GM23248 (cell line): ENCODE results near the gene LPA. TPM values are rescaled to one million over a fixed set of nuclear protein-coding genes. Genes with fewer than 3 reads are reported as not detected.

Source experiments
- DNase-seq: peaks from one replicate; pipeline ENCODE4 v3.0.0-alpha.2; 2015
- H2AFZ ChIP-seq: fragments of 200-600 bp; sonication (generic); 2 replicates; pipeline ENCODE4 v1.6.1; 2016; ENCODE audit warnings: antibody characterized with exemption
- H3F3A ChIP-seq: fragments of 200-600 bp; sonication (generic); 2 replicates; pipeline ENCODE4 v1.6.1; 2016; ENCODE audit warnings: mild to moderate bottlenecking, antibody characterized with exemption, mixed run types; ENCODE audit not compliant: insufficient read depth
- H3K27ac ChIP-seq: fragments of 200-600 bp; sonication (generic); 2 replicates; pipeline ENCODE4 v1.5.1; 2016; ENCODE audit warnings: mild to moderate bottlenecking
- H3K27me3 ChIP-seq: fragments of 200-600 bp; sonication (generic); replicated peaks from 2 replicates; pipeline ENCODE4 v1.6.1; 2016; ENCODE audit warnings: mild to moderate bottlenecking; ENCODE audit not compliant: insufficient read depth
- H3K36me3 ChIP-seq: fragments of 200-600 bp; sonication (generic); 2 replicates; pipeline ENCODE4 v1.6.1; 2016; ENCODE audit warnings: low read depth, mild to moderate bottlenecking
- H3K4me1 ChIP-seq: fragments of 200-600 bp; sonication (generic); 2 replicates; pipeline ENCODE4 v1.6.1; 2016; ENCODE audit warnings: mild to moderate bottlenecking; ENCODE audit not compliant: insufficient read depth
- H3K4me2 ChIP-seq: fragments of 200-600 bp; sonication (generic); one replicate; pipeline ENCODE4 v1.6.1; 2016; ENCODE audit warnings: mild to moderate bottlenecking; ENCODE audit not compliant: unreplicated experiment
- H3K4me3 ChIP-seq: fragments of 200-600 bp; sonication (generic); 2 replicates; pipeline ENCODE4 v1.5.1; 2016; ENCODE audit warnings: mild to moderate bottlenecking
- H3K79me2 ChIP-seq: fragments of 200-600 bp; sonication (generic); 2 replicates; pipeline ENCODE4 v1.6.1; 2016; ENCODE audit warnings: mild to moderate bottlenecking; ENCODE audit not compliant: insufficient read depth
- H3K9ac ChIP-seq: fragments of 200-600 bp; sonication (generic); 2 replicates; pipeline ENCODE4 v1.6.1; 2016; ENCODE audit warnings: mild to moderate bottlenecking
- H3K9me2 ChIP-seq: fragments of 200-600 bp; sonication (generic); 2 replicates; pipeline ENCODE4 v1.6.1; 2016; ENCODE audit warnings: mixed run types, mild to moderate bottlenecking, moderate library complexity; ENCODE audit not compliant: insufficient read depth
- H3K9me3 ChIP-seq: fragments of 200-600 bp; sonication (generic); one replicate; pipeline ENCODE4 v1.6.1; 2017; ENCODE audit warnings: low read depth
- H4K20me1 ChIP-seq: fragments of 200-600 bp; sonication (generic); 2 replicates; pipeline ENCODE4 v1.6.0; 2016; ENCODE audit not compliant: insufficient read depth
- EZH2 ChIP-seq: fragments of 200-600 bp; sonication (generic); IDR thresholded peaks from 2 replicates; pipeline ENCODE4 v1.6.1; 2018; ENCODE audit warnings: antibody characterized with exemption, mild to moderate bottlenecking; ENCODE audit not compliant: insufficient read depth, poor library complexity, severe bottlenecking
- EZH2phosphoT487 ChIP-seq: fragments of 200-600 bp; sonication (generic); IDR thresholded peaks from 2 replicates; pipeline ENCODE4 v1.6.1; 2018; ENCODE audit warnings: antibody characterized with exemption, moderate library complexity, mild to moderate bottlenecking, low read depth; ENCODE audit not compliant: insufficient read depth
- WGBS, 2 experiments: methylation state at CpG; one replicate each; pipeline ENCODE4 v1.1.6; 2015 to 2017; ENCODE audit warnings: low lambda C conversion rate in 2 of 2, low coverage in 1 of 2; ENCODE audit errors: missing lambda C conversion rate in 2 of 2; 5-methylcytosine and 5-hydroxymethylcytosine counted together
- in situ Hi-C: fragments of 300-500 bp; cut with MboI; formaldehyde crosslinking; loops from 2 replicates; pipeline ENCODE4 v1.15.0; 2020
- polyA plus RNA-seq: library from polyadenylated mRNA; unstranded; fragments of >200 nt; fragmentation: Nextera tagmentation; extraction: Ambion mirVana; gene quantifications from 2 replicates; pipeline ENCODE4 v1.2.1, GENCODE V29; 2016
- total RNA-seq: library from RNA; depleted of rRNA; stranded (reverse); fragments of >200 nt; shearing (Covaris generic); gene quantifications from 2 replicates; pipeline ENCODE4 v1.2.3, GENCODE V29; 2014; rRNA removed

LPA gene
- total and polyA plus RNA-seq, 2 experiments from 2014 or later = not detected

- no peaks in the 10 kb centered on the region for H3K79me2 ChIP-seq
- no peak for TF ChIP-seq EZH2
- H3K4me1 ChIP-seq = no peaks in the 10 kb centered on the region
- H3K9ac ChIP-seq = no peak overlapping the region
- H3F3A ChIP-seq = no peaks in the 10 kb centered on the region
- DNase-seq = no peak
- H3K4me3 ChIP-seq = no peak overlapping the region
- no peak overlapping the region for H3K27ac ChIP-seq
- H3K36me3 ChIP-seq = no peaks in the 10 kb centered on the region
- in situ Hi-C loops = loop anchor here (25.0 kb wide), 1 partner anchor 862 kb away; no protein-coding TSS in a partner anchor
- no peaks in the 10 kb centered on the region for H3K27me3 ChIP-seq
- H3K9me2 ChIP-seq = no peaks in the 10 kb centered on the region
- no peaks in the 10 kb centered on the region for H4K20me1 ChIP-seq
- no peak overlapping the region for H3K4me2 ChIP-seq
- WGBS, 2 experiments = 72 to 77% methylated on average over 4 of the region's 4 CpGs
- H2AFZ ChIP-seq = no peak overlapping the region
- no peaks in the 10 kb centered on the region for H3K9me3 ChIP-seq
Observed at GRCh38 chr6:160500639-160501038, 163.4 kb downstream of the LPA start.

DNA sequence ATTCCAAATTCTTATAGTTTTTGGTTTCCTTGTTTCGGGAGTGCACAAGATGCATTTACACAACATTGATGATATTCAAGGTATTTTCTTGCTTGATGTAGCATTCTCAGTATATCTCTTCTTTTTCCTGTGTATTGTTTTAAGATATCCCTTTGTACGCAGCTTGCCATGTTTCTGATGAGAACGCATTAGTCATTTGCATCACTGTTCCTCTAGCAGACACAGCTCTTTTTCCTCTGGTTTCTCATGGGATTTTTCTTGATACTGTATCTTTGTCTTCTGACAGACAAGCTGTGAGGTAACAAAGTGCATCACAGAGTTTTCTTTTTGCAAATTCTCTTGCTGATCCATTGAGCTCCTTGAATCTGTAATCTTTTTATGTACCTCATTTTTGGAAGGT is 169.5 kb downstream of the LPA start:
- Histone ChIP-seq H3F3A (no peaks in the 10 kb centered on the region), H3K9me2 (no peaks in the 10 kb centered on the region), H3K4me1 (no peaks in the 10 kb centered on the region), H4K20me1 (no peaks in the 10 kb centered on the region), H3K4me3 (no peak overlapping the region), H3K9ac (no peak overlapping the region), H3K4me2 (no peak overlapping the region), H3K79me2 (no peaks in the 10 kb centered on the region), H3K9me3 (no peaks in the 10 kb centered on the region), H3K27me3 (no peaks in the 10 kb centered on the region), H2AFZ (no peak overlapping the region), H3K36me3 (no peaks in the 10 kb centered on the region), H3K27ac (no peak overlapping the region)
- in situ Hi-C loops = no loop called here
- 89 to 91% methylated on average over 3 of the region's 3 CpGs for WGBS, 2 experiments
- TF ChIP-seq EZH2 = no peak
- TF ChIP-seq EZH2phosphoT487 = no peak
- DNase-seq = no peak

GRCh38 chr6:160489091-160489490 is 175.0 kb downstream of the LPA start:
- Histone ChIP-seq H3K27me3 (no peaks in the 10 kb centered on the region), H3K27ac (no peak overlapping the region), H3K9me2 (no peaks in the 10 kb centered on the region), H3K36me3 (no peaks in the 10 kb centered on the region), H3K4me2 (no peak overlapping the region), H3K9ac (no peak overlapping the region), H3K4me3 (no peak overlapping the region), H3F3A (no peaks in the 10 kb centered on the region), H2AFZ (no peak overlapping the region), H3K9me3 (no peaks in the 10 kb centered on the region), H3K4me1 (no peaks in the 10 kb centered on the region), H3K79me2 (no peaks in the 10 kb centered on the region), H4K20me1 (no peaks in the 10 kb centered on the region)
- WGBS, 2 experiments = 93 to 94% methylated on average over 1 of the region's 1 CpG
- TF ChIP-seq EZH2phosphoT487 (no peak), EZH2 (no peak)
- DNase-seq = no peak
- in situ Hi-C loops = no loop called here

GRCh38 chr6:160487116-160487515 is 177.0 kb downstream of the LPA start:
- Histone ChIP-seq H3K4me1 (no peaks in the 10 kb centered on the region), H3F3A (no peaks in the 10 kb centered on the region), H2AFZ (no peak overlapping the region), H3K4me3 (no peak overlapping the region), H3K9me2 (no peaks in the 10 kb centered on the region), H3K4me2 (no peak overlapping the region), H3K27ac (no peak overlapping the region), H4K20me1 (no peaks in the 10 kb centered on the region), H3K9ac (no peak overlapping the region), H3K9me3 (no peaks in the 10 kb centered on the region), H3K27me3 (no peaks in the 10 kb centered on the region), H3K79me2 (no peaks in the 10 kb centered on the region), H3K36me3 (no peaks in the 10 kb centered on the region)
- TF ChIP-seq EZH2phosphoT487 (no peak), EZH2 (no peak)
- 86% methylated on average over 11 of the region's 11 CpGs for WGBS, 2 experiments
- in situ Hi-C loops = no loop called here
- no peak for DNase-seq

Other genes with a start within 250 kb of the LPA start
- not detected in 2 replicates for gene PLG, start 38.0 kb upstream of the LPA start, total RNA-seq
- 0.29 and 0.34 TPM in 2 replicates for gene PLG, start 38.0 kb upstream of the LPA start, polyA plus RNA-seq